Activated CD4-positive, alpha-beta T cell treated with anti-CD3 and anti-CD28 coated beads for 4 hours (primary cell): ENCODE measurements around the gene CLDN6.
"Not testable (repeated sequence)": the region's sequence is repeated elsewhere in the genome, so short reads cannot be mapped to it uniquely, and the experiment has no call there.

Source experiments
- DNase-seq, 2 donors: peaks; one replicate each; pipeline ENCODE4 v3.0.0-alpha.2; 2020

Gene CLDN6, protein sequence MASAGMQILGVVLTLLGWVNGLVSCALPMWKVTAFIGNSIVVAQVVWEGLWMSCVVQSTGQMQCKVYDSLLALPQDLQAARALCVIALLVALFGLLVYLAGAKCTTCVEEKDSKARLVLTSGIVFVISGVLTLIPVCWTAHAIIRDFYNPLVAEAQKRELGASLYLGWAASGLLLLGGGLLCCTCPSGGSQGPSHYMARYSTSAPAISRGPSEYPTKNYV

DNA sequence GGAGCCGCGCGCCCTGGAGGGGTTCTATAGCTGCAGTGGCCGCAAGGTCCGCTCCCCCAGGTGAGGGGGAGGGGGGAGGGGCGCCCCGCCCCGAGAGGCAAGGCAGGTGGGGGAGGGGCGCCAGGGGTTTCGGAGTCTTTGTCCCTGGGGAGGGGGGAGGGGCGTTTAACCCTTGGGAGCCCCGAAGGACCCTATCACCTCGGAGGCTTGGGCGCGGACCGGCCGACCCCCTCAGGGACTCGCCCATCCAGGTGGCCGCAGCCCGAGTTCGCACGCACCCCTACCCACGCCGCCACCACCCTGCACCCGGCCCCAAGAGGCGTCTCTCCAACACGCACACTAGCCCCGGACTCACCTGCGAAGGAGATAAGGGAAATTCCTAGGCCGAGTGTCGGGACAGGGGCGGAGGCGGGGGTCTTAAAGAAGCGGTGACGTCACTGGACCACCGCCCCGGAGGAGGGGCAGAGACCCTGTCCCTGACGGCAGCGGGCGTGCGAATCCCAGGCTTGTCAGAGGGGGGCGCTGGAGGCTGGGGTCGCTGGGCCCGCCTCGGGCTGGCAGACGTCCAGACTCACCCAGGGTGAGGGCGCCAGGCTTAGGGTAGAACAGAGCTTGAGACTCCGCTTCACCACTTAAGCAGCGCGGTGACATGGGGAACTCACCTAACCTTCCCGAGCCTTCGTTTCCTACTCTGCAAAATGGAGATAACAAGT, at the start of gene CLDN6:
Gene CLDN6, minus strand, starts transcription at position 390 of the 713 bp plus-strand sequence. CDS start 2,162 bp downstream, outside the sequence.
- no peak for DNase-seq

DNA sequence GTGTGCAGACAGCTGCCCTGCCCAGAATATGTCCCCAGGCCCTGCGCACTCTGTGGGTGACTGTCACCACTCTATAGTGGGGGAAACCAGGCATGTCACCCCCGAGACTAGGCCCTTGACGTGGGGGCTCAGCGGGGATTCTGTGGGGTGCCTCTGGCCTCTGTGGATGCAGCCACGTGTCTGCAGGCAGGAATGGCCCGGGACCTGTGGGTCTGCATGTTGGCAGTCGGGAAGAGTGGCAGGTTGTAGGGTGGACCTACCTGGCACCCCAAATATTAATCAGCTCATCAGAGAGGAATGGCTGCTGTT, 48.4 kb upstream of the CLDN6 start:
- no peak for DNase-seq

DNA sequence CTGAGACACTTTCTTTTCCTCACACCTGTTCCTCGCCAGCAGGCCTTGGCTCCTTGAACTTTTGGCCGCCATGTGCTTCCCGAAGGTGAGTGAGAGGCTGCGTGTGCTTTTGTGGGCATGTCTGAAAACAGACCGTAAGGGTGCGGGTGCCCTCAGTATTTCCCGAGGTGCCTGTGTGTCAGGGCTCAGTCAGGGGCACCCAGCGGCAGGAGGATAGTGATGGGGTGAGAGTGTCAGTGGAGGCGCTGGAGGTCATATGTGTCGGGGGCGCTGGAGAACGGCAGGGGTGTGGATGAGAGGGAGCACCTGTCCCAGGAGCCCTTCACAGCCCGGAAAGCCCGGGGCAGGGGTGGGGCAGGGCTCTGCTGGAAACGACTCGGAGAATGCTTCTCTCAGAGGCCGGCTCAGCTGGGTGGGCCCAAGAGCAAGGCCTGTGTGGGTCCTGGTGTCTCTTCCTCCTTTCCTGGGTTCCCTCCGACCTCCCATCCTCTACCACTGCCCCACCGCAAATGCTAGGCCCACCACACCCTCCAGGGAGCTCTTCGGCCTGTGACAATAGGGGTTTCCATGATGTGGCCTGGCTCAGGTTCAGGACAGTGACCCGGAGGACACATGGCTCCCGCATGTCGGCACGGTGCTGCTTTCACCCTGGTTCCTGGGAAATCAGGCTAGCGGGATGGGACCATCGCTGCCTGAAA, 47.9 kb upstream of the CLDN6 start:
- DNase-seq, result peak in 1 of 2 donors; percentile 22

DNA sequence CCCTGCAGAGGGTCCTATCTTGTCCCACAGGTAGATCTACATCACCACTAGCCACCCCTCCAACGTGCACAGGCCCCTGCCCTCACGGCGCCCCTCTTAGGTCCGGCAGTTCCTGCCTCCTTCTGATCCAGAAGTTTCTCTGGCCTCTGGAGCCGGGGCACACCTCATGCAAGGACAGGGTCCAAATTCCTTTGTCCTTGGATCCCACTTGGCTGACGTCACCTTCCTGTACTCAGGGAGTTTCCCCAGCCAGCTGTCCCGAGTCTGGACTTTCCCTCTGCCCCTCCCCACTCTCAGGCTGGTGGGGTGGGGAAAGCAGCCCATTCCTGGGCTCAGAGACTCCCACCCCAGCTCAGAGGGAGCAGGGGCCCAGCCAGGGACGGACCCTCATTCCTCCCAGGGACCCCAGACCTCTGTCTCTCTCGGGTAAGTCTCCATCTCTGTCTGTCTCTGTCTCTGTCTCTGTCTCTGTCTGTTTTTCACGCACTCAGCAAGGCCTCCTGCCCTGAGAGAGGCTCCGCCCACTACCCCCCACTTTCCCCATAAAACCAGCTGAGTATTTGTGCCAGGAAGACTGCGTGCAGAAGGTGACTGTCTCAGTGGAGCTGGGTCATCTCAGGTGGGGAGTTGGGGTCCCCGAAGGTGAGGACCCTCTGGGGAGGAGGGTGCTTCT, 47.2 kb upstream of the CLDN6 start, which contains the start of gene IL32:
Gene IL32, plus strand, starts transcription at position 572 of the 673 bp plus-strand sequence. CDS start 172 bp downstream, outside the sequence.
- peak; percentile 71 for DNase-seq

DNA sequence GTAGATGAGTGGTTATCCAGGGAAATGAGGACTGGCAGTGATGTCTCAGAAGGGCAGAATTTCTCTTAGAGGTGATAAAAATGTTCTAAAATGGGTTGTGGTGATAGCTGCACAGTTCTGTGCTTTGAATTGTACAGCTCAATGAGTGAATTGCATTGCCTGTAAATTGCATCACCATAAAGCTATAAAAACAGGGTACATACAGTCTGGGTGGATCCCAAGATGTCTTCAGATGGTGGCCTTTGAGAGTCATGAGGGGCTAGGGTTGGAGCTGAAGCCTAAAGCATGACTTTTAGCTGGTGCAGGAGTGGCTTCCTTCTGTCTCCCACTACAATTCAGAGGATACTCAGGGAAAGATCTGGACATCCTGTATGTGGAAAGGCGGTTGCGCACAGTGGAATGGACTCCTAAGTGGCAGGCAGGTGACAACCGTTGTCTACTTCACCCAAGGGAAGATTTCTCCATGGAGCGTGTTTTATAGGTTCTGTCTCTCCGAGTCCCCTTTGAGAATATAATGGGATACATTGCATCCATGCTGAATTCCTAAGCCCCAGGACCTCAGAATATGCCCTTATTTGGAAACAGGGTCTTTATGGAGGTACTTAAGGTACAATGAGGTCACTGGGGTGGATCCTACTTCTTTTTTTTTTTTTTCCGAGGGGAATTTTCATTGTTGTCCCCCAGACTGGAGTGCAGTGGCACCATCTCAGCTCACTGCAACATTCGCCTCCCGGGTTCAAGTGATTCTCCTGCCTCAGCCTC, 45.8 kb upstream of the CLDN6 start:
- DNase-seq, result no peak

DNA sequence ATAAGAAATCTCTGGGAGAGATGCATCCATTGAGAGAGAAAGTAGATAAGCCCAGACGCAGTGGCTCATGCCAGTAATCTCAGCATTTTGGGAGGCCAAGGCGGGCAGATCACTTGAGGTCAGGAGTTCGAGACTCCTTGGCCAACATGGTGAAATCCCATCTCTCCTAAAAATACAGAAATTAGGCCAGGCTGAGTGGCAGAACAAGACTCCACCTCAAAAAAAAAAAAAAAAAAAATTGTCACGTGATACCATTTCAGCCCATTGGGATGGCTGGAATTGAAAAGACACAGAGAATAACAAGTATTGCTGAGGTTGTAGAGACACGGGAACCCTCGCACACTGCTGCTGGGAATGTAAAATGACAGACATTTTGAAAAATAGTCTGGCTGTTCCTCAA, 44.6 kb upstream of the CLDN6 start:
- DNase-seq, result no peak

DNA sequence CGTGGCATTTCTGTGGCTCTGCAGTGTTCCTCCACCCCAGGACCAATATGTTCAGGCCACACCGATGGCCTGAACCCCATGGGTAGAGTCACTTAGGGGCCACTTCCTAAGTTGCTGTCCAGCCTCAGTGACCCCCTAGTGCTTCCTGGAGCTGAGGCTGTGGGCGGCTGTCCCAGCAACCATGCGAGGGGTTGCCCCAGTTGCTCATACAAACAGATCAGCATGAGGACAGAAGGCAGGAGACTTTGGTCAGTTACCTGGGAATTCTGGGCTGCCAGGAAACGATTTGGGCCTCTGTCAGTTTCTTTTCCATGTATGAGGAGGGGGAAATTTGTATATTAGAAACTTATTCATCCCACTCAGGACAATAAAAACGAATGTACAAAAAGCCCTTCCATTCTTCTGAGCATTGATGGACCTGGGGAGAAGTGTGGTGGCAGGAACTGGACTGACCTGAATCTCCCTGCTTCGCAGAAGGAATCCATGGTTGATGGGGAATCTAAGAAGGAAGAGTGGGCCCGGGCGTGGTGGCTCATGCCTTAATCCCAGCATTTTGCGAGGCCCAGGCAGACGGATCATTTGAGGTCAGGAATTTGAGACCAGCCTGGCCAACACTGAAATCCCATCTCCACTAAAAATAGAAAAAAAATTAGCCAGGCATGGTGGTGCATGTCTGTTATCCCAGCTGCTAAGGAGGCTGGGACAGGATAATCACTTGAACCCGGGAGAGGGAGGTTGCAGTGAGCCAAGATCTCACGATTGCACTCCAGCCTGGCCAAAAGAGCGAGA, 42.5 kb upstream of the CLDN6 start:
- DNase-seq, result no peak

DNA sequence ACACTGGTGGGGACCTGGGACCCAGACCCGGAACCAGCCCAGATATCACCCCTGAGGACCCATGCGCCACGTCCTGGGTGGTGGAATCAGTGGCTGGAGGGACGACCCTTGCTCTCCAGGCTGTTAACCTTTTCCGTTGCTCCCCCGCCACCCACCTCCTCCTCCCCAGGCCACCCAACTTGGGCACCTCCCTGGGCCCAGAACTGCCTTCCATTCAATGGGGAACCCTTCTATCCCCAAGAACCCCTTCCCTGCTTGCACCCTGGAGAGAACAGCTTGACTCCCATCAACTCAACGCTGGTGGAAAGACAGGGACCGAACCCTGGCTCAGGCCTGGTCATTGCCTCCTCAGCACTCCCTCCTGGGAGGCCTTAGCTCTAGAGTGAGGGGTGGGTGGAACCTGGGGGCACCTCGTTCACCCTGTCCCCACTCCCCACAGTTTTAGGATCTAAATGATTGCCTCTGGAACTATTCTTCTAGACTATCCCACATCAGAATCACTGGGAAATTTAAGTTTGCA, 41.8 kb upstream of the CLDN6 start:
- no peak for DNase-seq

DNA sequence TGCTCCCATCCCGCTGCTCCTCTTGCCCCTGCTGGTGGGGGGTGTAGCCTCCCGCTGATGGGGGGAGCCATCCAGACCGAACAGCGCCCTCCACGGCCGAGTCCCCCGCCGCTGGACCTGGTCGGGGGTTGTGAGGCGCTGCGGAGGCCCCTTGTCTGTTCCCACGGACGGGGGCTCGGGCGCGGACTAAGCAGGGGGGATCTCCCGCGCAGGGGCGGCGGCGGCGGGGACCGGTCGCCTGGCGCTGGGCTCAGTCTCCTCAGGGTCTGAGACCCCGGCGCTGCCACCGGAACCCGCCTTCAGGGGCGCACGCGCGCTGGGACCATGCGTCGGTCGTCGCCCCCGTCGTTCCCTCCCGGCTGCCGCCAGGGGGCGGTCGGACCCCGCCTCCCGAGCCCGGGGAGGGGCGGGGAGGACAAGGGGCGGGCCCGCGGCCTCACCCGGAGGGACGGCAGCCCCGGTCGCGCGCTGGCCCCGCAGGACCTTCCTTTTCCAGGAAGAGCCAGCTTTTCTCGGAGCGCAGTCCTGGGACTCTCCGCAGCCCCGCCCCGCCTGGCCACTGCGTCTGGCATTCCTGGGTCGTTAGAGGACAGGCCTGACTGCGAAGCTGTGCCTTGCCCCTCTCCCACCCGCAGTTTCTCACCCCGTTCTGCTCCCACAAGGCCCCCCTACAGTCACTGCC, 41.2 kb upstream of the CLDN6 start:
- peak; percentile 84 to 86 for DNase-seq

DNA sequence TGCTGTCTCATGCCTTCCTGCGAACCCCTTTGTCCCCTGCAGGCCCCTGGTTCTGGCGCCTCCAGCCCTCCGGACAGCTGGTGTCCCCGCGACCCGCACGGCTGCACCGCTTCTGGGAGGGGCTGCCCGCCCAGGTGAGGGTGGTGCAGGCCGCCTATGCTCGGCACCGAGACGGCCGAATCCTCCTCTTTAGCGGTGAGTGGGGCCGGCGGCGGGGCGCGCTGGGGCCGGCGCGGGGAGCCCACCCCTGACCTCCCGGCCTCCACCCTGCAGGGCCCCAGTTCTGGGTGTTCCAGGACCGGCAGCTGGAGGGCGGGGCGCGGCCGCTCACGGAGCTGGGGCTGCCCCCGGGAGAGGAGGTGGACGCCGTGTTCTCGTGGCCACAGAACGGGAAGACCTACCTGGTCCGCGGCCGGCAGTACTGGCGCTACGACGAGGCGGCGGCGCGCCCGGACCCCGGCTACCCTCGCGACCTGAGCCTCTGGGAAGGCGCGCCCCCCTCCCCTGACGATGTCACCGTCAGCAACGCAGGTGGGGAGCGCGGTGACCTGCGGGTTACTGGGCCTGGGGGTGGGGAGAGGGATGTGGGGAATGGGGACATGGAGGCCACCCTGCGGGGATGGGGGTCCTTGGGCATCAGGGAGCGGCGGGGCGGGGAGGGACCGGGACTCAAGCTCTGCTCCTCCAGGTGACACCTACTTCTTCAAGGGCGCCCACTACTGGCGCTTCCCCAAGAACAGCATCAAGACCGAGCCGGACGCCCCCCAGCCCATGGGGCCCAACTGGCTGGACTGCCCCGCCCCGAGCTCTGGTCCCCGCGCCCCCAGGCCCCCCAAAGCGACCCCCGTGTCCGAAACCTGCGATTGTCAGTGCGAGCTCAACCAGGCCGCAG, 40.4 kb upstream of the CLDN6 start:
- DNase-seq, result peak; percentile 55 to 57

DNA sequence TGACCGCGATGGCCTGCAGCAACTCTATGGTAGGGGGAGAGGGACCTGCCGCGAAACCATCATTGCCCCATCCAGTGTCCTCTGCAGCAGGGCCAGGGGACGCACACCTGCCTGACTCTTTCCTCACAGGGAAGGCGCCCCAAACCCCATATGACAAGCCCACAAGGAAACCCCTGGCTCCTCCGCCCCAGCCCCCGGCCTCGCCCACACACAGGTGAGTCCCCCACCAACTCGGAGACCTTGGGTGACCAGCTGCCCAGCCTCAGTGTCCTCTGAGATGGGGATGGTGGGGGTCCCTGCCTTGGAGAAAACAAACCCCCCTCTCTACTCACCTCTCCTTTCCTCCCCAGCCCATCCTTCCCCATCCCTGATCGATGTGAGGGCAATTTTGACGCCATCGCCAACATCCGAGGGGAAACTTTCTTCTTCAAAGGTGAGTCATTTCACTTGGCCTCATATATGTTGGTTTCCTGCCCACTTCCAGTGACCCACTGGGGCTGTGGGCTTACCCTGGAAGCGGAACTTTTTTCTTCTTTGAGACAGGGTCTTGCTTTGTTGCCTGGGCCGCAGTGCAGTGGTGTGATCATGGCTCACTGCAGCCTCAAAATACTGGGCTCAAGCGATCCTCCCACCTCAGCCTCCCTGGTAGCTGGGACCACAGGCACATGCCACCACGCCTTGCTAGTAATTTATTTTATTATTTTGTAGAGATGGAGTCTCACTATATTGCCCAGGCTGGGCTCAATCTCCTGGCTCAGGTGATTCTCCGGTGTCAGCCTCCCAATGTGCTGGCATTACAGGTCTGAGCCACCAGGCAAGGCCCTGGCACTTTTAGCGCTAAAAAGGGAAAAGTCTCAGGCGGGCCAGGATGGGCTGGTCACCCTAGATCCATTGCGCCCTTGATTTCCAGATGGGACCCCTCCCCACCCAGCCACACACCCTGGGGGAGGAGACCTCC, 39.5 kb upstream of the CLDN6 start:
- no peak for DNase-seq

DNA sequence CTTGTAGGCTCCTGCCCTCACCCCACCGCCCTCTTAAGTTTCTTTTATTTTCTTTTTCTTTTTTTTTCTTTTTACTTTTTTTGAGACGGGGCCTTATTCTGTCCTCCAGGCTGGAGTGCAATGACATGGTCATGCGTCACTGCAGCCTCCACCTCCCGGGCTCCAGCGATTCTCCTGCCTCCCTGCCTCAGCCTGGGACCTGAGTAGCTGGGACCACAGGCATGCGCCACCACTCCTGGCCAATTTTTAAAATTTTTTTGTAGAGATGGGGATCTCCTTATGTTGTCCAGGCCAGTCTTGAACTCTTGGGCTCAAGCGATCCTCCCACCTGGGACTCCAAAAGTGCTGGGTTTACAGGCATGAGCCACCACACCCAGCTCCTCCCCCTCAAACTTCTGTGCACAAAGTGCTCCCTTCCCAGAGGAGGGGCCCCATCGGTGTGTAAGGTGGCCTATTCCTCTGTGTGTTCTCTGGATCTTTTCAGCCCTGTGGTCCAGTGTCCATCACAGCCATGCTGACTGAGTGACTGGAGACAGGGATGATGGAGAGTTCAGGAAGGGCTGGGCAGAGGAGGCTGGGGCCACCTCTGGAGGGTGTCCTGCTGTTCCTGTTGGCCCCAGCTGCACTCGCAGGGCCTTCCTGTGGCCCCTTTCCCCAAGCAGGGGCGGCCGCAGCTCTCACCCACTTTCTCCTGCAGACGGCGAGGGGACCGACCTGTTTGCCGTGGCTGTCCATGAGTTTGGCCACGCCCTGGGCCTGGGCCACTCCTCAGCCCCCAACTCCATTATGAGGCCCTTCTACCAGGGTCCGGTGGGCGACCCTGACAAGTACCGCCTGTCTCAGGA, 38.6 kb upstream of the CLDN6 start:
- DNase-seq, result no peak

DNA sequence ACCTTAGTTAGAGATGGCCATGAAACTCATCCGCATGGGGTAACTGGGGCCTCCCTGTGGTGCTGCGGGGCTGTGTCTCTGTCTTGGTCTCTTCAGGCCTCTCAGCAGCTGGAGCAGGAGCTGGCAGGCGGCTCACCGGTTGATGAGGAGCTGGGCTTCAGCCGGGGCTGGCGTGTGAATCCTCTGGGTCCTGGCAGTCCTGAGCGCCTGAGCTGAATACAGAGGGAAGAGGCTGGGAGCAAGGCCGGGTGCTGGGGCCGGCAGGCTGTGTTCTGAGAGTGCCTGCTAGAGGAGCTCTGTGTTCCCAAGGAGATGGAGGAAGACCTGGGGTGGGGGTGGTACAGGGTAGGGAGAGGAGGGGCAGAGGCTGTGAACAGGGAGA, 37.7 kb upstream of the CLDN6 start:
- not testable (repeated sequence) for DNase-seq

DNA sequence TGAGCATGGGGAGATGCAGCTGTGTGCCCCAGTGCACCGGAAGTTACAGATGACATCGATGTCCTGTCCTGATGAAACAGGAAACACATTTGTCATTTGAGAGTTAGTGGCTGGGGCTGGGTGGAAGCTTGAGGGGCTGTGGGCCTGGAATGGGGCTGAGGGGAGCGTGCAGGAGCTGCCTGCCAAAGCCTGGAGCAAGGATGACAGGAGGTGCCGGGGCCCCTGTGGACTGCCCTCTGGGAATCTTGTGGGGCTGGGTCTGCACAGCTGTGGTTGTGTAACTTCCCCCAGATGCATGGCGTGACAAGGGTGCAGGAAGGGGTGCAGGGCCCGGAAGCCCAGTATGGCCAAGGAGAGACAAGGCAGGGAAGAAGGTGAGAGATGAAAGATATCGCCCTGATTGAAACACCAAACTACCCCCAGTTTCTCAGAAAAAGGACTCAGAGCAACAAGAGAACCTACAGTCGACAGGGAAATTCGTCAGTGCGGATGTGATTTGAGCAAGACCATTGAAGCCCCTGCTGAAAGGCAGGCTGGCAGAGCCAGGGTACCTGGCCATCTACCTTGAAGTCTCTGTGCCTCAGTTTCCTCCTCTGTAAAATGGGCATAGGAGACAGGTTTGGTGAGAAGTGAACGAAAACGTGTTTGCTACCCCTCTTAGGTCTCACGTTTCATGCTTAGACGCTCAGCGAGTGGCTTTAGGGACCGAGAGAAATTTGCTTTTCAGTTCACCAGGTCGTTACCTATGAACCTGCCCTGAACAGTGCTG, 37.2 kb upstream of the CLDN6 start:
- no peak for DNase-seq

DNA sequence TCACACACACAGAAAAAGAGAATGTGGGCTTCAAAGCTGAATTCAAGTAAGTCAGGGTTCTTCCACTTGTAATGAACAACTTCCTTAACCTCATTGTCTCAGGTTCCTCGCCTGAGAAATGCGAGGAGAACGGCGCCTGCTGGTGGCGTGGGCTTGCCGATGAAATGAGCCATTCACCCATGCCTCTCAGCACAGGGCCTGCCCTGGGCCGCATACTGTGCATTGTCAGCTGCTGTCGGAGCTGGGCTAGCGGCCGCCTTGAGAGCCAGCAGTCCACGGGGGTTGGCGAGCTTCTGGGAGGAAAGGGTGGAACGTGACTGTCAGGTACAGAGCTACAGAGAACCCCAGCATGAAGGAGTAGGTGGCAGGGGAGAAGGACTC, 35.3 kb upstream of the CLDN6 start:
- not testable (repeated sequence) for DNase-seq

DNA sequence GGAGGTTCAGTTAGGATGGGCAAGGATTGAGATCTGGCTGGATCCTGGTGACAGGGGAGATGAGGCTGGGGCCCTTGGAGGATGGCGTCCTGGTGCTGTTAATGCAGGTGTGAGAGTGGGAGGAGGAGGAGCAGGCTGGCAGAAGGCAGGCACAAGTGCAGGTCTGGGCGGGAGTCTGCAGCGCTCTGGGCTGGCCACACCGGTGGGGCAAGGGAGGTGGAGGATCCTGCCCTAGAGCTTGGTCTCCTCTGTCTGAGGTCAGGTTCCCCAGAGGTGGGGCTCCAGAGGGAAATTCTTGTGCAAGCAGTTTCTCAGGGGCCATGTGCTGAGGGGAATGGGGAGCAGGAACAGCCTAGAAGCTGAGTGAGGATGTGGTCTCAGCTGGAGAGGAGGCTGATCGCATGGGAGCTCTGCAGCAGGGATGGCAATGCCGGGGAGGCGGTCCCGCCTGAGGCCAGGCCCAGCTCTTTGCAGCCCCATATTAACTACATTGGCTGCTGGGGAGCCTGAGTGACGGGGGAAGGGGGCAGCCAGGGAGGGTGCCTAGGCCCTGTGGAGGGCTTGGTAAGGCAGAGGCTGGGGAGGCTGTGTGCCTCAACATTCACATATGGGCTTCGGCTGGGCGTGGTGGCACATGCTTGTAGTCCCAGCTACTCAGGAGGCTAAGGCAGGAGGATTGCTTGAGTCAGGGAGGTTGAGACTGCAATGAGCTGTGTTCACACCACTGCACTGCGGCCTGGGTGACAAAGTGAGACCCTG, 34.8 kb upstream of the CLDN6 start:
- not testable (repeated sequence) for DNase-seq
